A204.1 (cell line): Measurements from ENCODE around the gene GALK2.

ENCODE experiments used
- FAIRE-seq: peaks from 2 replicates; lab custom pipeline; 2012; peaks lifted over from hg19 to GRCh38; lab: Jason Lieb, UNC

The GALK2 gene

GRCh38 chr15:49282366-49282765, 112.3 kb downstream of the GALK2 start:
- no peak for FAIRE-seq

- no peak for FAIRE-seq
Measured at GRCh38 chr15:49286649-49287404, 116.8 kb downstream of the GALK2 start.

- no peak for FAIRE-seq
Measured at GRCh38 chr15:49287481-49287880, 117.4 kb downstream of the GALK2 start.

DNA sequence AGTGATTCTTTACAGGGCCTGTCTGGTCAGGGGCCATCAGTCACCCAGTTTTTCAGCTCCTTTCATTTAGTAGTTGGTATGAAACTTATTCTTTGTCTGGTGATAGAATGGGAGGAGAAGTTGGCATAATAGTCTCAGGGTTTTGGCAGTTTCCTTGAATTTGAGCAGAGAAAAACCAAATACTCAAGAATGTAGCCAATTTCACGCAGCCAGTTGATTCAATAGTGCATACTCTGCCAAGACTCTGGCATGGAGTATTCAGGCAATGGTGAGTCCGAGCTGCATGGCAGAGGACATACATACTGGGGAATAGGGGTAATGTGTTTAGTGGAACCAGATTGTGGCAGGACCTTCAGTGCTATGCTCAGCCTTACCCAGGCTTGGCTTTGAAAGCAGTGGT, 118.3 kb downstream of the GALK2 start:
- FAIRE-seq: no peak

DNA sequence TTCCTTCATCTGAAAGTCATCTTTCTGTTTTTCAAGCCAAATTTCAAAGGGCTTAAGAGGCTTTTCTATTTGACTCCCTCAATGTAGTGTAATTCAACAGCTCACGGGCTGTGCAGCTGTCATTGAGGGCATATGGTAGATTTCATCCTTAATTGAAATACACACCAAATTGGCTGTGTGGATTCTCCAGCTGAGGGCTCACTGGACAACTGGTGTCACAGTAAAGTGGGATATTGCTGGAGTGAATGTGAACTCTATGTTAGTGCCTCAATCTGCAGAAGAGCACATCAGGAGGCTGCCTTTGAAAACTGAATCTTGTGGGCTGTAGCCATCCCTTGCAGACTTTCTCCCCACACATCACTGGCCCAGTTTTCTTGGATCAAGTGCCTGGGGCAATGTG, 120.1 kb downstream of the GALK2 start:
- no peak for FAIRE-seq

DNA sequence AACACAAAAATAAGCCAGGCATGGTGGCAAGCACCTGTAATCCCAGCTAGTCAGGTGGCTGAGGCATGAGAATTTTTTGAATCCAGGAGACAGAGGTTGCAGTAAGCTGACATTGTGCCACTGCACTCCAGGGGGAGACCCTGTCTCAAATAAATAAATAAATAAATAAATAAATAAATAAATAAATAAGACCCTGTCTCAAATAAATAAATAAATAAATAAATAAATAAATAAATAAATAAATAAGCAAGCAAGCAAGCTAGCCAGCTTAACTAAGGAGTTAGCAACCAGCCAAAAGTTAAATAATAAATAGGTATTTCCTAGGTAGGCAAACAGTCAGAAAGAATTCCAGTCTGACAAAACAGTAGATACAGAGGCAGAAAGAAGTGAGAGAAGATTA, 123.9 kb downstream of the GALK2 start:
- no peak for FAIRE-seq

DNA sequence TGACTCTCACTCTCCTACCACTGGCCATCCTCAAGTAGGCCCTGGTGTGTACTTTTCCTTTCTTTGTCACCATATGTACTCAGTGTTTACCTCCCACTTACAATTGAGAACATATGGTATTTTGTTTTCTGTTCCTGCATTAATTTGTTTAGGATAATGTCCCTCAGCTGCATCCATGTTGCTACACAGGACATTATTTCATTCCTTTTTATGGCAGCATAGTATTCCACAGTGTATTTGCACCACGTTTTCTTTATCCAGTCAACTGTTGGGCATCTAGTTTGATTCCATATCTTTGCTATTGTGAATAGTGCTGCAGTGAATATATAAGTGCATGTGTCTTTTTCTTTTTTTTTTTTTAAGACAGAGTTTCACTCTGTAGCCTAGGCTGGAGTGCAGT, 126.2 kb downstream of the GALK2 start:
- no peak for FAIRE-seq

DNA sequence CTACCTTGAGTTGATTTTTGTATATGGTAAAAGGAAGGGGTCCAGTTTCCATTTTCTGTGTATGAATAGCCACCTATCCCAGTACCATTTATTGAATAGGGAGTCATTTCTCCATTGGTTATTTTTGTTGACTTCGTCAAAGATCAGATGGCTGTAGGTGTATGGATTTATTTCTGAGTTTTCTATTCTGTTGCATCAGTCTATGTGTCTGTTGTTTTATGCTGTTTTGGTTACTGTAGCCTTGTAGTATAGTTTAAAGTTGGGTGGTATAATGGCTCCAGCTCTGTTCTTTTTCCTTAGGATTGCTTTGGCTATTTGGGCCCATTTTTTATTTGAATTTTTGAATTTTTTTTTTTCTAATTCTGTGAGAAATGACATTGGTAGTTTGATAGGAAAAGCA, 127.5 kb downstream of the GALK2 start:
- FAIRE-seq: no peak

GRCh38 chr15:49300856-49301255, 130.8 kb downstream of the GALK2 start:
- no peak for FAIRE-seq

- FAIRE-seq: no peak
Measured at GRCh38 chr15:49301562-49301961, 131.5 kb downstream of the GALK2 start.

DNA sequence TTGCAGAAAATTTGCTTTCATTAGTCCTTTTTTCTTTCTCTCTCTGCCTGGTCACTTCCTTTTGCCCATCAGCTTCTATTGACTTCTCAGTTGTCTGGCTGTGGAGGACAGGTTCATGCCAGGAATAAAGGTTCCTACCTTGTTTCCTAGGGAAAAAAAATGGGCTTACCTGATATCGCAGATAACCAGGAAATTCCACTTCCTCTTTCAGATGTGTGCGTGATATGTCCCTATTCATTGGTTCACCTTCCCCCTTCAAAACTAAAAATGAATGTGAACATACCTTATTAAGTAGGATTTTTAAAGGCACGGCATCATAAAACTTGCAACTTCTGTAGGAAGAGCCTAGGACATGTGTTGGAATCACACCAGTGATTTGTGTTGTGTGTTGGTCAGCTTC, 133.0 kb downstream of the GALK2 start:
- no peak for FAIRE-seq

- FAIRE-seq: no peak
Measured at GRCh38 chr15:49306551-49306950, 136.5 kb downstream of the GALK2 start.

DNA sequence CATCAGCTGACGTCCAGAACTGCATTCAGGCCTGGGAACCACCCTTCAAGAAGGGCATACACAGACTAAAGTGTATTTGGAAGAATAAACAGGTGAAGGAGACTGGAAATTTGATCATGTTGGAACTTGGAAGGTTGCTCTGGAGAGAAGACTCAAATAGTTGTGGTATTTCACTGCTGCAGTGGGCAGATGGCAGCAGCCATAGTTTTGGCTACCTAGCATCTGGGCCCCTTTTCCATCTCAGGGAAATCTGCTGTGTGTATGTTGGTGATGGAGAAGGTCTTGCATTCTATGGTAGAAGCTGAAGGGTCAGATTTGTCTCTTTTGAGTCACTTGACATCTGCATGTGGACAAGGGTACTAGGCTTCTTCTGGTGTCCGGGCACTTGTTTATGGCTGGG, 138.6 kb downstream of the GALK2 start:
- FAIRE-seq: no peak

DNA sequence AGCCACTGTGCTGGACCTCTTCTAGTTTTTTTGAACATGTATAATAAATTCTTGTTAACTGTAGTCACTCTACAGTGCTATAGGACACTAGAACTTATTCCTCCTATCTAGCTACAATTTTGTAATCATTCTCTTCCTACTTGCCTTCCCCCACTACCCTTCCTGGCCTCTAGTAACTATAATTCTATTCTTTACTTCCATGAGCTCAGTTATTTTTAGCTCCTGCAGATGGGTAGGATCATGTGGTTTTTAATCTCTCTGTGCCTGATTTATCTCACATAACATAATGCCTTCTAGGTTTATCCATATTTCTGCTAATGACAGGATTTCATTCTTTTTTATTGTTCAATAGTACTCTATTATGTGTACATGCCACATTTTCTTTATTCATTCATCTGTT, 139.8 kb downstream of the GALK2 start:
- no peak for FAIRE-seq

GRCh38 chr15:49313650-49314049, 143.6 kb downstream of the GALK2 start:
- no peak for FAIRE-seq

DNA sequence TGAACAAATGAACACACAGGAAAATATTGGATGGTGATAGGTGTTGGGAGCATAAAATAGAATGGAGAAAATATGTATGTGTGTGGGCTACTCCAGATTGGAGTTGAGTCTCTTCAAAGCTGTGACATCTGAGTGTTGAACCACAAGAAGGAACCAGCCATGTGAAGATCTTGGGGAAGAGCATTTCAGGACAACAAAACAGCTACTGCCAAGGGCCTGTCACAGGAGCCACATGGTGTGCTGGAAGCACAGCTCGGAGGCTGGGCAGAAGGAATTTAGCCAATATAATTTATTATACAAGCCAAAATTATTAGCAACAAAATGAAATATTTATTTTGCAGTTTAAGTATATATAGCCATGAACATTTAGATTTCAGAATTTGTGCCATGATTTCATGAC, 144.7 kb downstream of the GALK2 start:
- FAIRE-seq: no peak

DNA sequence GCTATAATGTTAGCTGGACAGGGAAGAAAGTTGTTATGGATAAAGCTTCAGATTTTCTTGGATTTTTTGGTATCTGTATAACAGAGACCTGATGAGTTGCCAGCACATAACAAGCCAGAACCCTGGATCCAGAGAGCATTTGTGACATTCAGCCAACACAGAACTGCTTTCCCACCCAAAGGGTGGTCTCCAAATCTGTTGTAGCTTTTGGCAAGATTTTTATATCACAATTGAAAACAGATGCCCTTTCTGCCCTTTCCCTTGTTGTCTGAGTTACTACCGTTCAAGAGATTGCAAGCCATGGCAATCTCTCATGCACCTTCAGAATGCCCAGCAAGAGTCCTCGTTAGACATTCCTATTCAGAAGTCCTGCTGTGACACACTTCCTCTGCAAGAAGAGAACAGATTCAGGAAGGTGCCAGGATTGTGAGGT, 145.4 kb downstream of the GALK2 start:
- FAIRE-seq: no peak

- no peak for FAIRE-seq
Measured at GRCh38 chr15:49320351-49320750, 150.3 kb downstream of the GALK2 start.

DNA sequence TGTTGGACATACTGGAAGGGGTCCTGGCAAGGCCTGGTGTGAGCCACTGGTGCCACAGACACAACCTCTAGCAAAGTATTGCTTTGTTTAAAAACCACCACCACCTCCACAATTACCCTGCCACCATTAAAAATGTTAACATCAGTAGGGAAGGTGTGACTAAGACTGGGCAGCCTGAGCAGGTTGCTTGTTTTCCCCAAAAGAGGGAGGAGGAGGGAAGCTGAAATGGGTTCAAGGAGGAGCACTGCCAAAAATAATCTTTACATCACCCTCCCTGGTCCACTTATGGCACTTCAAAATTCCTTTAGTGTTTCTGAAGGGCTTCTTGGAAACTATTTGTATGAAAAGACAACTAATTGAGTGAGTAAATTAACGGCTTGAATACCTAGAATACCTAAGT, 153.2 kb downstream of the GALK2 start:
- FAIRE-seq: no peak

GRCh38 chr15:49327927-49328326, 157.9 kb downstream of the GALK2 start:
- FAIRE-seq: no peak

- no peak for FAIRE-seq
Measured at GRCh38 chr15:49328941-49329340, 158.9 kb downstream of the GALK2 start.

GRCh38 chr15:49330166-49330565, 160.1 kb downstream of the GALK2 start:
- no peak for FAIRE-seq

- FAIRE-seq: no peak
Measured at GRCh38 chr15:49331442-49331841, 161.4 kb downstream of the GALK2 start.

DNA sequence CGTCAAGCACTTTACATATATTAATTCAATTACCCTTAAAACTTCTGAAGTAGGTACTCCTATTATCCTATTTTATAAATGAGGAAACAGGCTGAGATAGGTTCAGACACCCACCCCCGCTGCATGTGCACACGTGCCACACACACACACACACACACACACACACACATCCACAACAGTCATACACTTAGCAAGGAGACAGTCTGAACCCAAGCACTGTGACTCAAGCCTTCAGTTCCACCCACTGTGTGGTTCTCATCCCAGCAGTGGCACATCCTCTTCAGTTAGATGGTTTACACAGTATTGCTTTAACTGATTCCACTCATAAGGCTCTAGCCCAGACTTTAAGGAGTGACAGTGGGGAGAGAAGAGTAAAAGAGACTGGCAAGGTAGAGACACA, 161.9 kb downstream of the GALK2 start:
- no peak for FAIRE-seq

DNA sequence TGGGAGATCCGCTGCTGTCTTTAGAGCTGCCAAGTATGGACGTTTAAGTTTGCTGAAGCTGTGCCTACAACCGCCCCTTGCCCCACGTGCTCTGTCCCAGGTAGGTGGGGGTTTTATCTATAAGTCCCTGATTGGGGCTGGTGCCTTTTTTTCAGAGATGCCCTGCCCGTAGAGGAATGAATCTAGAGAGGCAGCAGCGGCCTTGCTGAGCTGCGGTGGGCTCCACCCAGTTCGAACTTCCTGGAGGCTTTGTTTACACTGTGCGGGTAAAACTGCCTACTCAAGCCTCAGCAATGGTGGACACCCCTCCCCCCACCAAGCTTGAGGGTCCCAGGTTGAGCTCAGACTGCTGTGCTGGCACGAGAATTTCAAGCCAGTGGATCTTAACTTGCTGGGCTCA, 169.6 kb downstream of the GALK2 start:
- FAIRE-seq: no peak
